ENCODE measurements around the gene DIAPH2.

DIAPH2 gene

GRCh38 chrX:96978906-96979305 is 294.3 kb downstream of the DIAPH2 start:
- DNase-seq (ENCODE audit: low spot score): no peak

- no peak for DNase-seq (ENCODE audit: low spot score)
Observed at GRCh38 chrX:96979766-96980165, 295.1 kb downstream of the DIAPH2 start.

DNA sequence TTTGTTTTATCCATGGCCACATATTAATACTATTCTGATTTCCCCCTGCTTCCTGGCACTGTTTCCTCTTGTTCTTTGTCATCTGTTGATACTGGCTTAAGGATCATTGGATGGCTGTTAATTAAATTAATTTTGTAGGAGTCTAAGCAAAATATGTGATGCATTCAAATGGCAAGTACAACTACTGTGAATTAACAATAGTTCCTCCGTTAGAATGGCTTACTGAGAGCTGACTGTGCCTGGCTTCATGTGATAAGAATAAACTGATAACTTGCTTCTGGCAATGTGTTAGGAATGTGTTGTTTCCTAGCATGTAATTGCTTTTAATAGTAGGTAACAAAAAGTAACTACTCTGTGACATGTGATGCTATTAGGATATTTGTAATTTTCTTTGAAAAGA is 297.5 kb downstream of the DIAPH2 start:
- DNase-seq (ENCODE audit: low spot score): no peak

DNA sequence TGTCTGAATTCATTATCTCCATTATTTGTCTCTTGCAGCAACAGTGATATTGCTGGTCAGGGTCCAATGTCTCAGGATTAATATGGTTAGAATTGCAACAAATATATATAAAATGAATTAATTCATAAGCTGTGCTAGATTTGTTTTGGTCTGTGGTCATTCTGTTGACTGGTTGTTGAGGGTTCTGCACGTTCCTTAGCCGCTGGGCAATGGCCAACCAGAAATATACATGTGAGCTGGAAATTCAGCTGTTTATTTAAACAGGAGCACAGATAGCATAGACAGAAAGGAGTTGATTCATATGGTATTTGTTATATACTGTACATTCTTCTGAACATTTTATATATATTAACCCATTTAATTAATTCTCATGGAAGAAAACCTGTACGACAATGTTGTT is 299.9 kb downstream of the DIAPH2 start:
- no peak for DNase-seq (ENCODE audit: low spot score)

- DNase-seq (ENCODE audit: low spot score): no peak
Observed at GRCh38 chrX:96985046-96985445, 300.4 kb downstream of the DIAPH2 start.

DNA sequence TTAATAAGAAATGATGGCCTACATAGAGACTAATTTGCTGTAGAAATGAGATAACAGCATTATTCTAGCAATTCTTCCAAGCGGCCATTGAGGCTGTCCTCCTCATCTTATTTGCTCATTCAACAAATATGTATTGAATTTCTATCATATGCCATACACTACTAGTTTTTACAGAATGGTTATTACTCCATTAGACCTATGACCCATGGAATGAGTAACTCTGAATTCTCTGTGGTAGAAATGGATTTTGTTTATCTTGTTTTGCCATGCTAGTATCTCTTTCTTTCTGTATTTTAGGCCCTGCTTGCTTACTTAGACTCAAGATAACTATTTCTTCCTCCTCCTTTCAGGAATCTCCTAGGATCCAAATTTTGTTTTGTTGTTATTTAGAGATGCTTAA is 302.6 kb downstream of the DIAPH2 start:
- DNase-seq (ENCODE audit: low spot score): no peak

DNA sequence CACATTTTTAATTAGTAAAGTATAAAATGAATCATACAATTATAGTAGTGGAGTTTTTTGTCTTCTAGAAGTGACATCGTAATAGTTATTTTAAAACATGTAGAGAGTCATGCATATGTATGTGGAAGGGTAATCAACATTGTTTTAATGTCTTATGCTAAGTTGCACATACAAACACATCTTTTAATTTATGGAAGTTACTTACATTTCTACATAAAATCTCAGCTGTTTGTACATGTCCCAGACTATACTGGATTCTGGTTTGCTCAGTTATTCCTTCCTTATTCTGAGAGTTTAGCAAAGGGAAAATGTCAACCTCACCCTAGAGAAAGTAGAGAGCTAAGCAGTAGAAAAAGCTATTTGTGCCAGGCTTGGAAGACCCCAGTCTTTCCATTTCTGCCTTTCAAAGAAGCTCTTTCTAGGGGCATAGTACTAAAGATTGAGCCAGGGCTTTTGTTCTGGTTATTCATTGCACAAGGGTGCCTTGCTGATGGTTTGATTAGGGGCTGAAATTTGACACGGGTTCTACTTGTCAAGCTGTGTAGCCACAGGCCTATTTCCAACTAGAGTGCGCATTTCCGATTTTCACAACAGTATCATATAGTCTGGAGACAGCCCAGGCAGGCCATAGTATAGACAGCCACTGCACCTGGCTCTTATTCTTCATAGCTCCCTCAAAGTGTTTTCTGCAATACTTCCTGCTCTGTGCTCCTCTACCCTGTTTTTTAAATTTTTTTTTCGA is 305.4 kb downstream of the DIAPH2 start:
- DNase-seq (ENCODE audit: low spot score): no peak

DNA sequence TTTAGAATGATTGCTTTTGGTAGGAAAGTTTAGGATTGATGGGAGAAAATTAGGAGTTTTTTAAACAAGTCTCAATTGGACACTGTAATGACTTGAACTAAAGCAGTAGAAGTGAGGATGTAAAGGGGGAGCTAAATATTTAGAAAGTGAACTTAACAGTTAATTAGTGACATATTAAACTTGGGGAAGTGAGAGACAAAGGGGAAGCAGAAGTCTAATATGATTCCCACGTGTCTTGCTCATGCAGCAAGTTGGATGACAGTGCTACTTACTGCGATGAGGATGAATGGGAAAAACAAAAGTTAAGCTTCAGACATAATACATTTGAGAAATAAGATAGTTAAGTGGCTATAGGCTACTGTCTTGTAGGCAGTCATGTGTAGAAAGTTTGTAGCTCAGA is 309.5 kb downstream of the DIAPH2 start:
- DNase-seq (ENCODE audit: low spot score): no peak

DNA sequence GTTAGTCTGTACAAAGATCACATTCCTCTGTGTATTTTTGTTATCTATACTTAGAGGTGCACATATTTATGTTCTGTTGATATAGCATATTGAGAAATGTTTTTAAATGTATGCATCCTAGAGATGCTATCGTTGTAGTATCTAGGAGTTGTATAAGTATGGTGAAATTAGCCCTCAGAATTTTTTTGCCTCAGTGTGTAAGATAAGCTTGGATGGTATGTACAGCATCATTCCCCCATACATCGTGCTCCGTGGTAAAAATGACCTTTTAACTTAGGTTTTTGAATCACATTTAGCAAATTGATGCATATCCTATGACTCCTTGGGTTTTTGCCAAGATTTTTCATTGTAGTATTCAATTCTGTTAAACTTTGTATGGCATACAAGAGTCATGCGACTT is 312.6 kb downstream of the DIAPH2 start:
- no peak for DNase-seq (ENCODE audit: low spot score)

GRCh38 chrX:97000682-97001368 is 316.2 kb downstream of the DIAPH2 start:
- DNase-seq (ENCODE audit: low spot score): no peak

- DNase-seq (ENCODE audit: low spot score): no peak
Observed at GRCh38 chrX:97006167-97006566, 321.5 kb downstream of the DIAPH2 start.

- DNase-seq (ENCODE audit: low spot score): no peak
Observed at GRCh38 chrX:97009391-97009790, 324.7 kb downstream of the DIAPH2 start.

DNA sequence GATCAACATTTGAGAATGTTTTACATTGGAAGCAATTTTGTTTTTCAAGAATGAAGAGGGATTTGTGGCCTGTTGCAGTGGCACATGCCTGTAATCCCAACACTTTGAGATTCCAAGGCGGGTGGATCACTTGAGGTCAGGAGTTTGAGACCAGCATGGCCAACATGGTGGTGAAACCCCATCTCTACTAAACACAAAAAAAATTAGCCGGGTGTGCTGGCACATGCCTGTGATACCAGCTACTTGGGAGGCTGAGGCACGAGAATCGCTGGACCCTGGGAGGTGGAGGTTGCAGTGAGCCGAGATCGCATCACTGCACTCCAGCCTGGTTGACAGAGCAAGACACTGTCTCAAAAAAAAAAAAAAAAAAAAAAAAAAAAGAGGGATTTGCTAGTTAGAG is 326.9 kb downstream of the DIAPH2 start:
- DNase-seq (ENCODE audit: low spot score): no peak

GRCh38 chrX:97016106-97016505 is 331.5 kb downstream of the DIAPH2 start:
- no peak for DNase-seq (ENCODE audit: low spot score)

DNA sequence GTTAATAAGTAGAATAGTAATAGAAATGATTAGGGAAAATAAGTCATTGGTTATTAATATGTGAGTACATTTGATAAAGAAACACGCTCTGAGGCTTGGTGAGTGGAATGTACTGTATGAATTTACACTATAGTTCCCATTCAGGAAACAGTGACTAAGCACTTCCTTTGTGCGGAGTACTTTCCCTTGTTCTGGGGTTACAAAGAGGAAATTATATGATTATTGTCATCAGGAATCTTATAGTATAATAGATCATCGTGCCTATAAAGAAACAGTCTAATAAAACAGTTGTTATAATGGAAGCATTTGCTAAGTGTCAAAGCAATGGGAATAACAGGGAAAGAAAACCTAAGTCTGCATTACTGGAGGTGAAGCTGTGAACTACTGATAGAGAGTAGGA is 337.0 kb downstream of the DIAPH2 start:
- no peak for DNase-seq (ENCODE audit: low spot score)

- no peak for DNase-seq (ENCODE audit: low spot score)
Observed at GRCh38 chrX:97026406-97026805, 341.8 kb downstream of the DIAPH2 start.

DNA sequence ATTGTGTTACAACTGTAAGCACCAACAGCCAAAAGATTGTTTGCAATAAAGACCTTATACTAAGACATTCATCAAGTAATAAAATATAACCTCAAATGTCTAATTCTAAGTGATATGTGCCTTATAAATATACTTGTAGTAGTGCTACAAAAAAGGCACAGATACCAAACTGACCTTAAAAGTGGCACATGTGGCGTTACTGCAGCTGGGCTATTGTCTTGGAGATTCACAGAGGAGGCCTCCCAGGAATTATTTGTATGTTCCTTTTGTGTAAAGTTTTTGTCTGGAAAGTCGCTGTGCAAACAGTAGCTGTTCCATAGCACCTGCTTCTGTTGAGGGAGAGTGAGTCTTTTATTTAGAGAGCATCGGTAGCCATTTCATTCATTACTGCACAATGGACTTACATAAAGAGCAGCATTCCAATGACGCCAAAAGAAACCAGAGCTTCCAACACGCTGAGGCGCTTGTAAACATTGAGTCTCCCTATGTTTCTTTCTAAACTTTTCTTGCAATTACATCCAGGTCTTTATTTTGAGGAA is 342.8 kb downstream of the DIAPH2 start:
- no peak for DNase-seq (ENCODE audit: low spot score)

GRCh38 chrX:97030463-97030862 is 345.8 kb downstream of the DIAPH2 start:
- DNase-seq (ENCODE audit: low spot score): no peak

GRCh38 chrX:97030947-97031346 is 346.3 kb downstream of the DIAPH2 start:
- DNase-seq (ENCODE audit: low spot score): no peak

DNA sequence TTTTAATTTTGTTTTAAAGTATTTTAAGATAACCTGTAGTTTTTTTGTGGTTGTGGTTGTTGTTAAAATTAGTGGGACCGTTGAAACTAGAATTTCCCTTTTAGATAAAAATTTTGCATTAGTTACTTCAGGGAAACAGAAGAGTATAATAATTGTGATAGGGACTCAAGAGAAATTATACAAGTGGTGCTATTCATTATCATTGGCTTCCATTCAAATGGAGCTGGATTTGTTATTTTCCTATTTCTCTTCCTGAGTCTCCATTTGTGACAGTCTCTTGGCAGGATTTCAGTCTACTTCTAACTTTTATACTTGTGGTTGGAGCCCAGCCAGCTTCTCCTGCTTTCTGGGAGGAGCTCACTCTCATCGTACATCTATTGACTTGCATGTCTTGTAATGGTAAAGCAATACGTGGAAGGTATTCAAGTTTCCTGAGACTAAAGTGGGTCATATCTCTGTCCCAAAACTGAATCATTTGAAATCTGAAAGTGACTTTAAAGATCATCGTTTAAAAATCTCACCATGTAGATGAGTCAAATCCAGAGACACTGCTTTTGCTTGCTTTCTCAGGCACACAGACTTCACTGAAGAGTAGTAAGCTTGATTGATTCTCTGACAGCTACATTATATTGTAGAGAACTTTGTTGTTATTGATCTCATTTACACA is 354.9 kb downstream of the DIAPH2 start:
- DNase-seq (ENCODE audit: low spot score): no peak

GRCh38 chrX:97045470-97045869 is 360.8 kb downstream of the DIAPH2 start:
- DNase-seq (ENCODE audit: low spot score): no peak

- no peak for DNase-seq (ENCODE audit: low spot score)
Observed at GRCh38 chrX:97046867-97047266, 362.2 kb downstream of the DIAPH2 start.

- DNase-seq (ENCODE audit: low spot score): no peak
Observed at GRCh38 chrX:97050392-97050791, 365.8 kb downstream of the DIAPH2 start.

Data from left forelimb (tissue), 1 donor.